GM23338 (cell line): ENCODE results near the gene G6PC3. TPM values are rescaled to one million over a fixed set of nuclear protein-coding genes. Genes with fewer than 3 reads are reported as not detected.

Experiments used
- ETS1 ChIP-seq: IDR thresholded peaks from 2 replicates; pipeline ENCODE4 v1.6.1; 2016; ENCODE audit warnings: antibody characterized with exemption
- EZH2 ChIP-seq: fragments of 200-600 bp; sonication (generic); IDR thresholded peaks from one replicate; pipeline ENCODE4 v1.8.0; 2017; ENCODE audit warnings: antibody characterized with exemption, mild to moderate bottlenecking, low read depth; ENCODE audit not compliant: unreplicated experiment
- NANOG ChIP-seq: IDR thresholded peaks from 2 replicates; pipeline ENCODE4 v1.6.1; 2016; ENCODE audit warnings: antibody characterized with exemption, borderline replicate concordance
- REST ChIP-seq: IDR thresholded peaks from one replicate; pipeline ENCODE4 v1.6.1; 2018; ENCODE audit warnings: antibody characterized with exemption; ENCODE audit not compliant: unreplicated experiment
- ZNF331 ChIP-seq: fragments of 250-450 bp; sonication (Bioruptor Pico); IDR thresholded peaks from 2 replicates; pipeline ENCODE4 v1.5.0; 2020; ENCODE audit warnings: low read depth, mild to moderate bottlenecking, moderate library complexity
- ZNF462 ChIP-seq: fragments of 250-450 bp; sonication (Bioruptor Pico); IDR thresholded peaks from 2 replicates; pipeline ENCODE4 v1.5.0; 2020; ENCODE audit warnings: mild to moderate bottlenecking, moderate library complexity
- polyA plus RNA-seq: library from polyadenylated mRNA; unstranded; fragments of >200 nt; fragmentation: Nextera tagmentation; extraction: Ambion mirVana; gene quantifications from 2 replicates; pipeline ENCODE4 v1.2.1, GENCODE V29; 2016
- total RNA-seq: library from RNA; depleted of rRNA; stranded (reverse); fragments of >200 nt; shearing (Covaris generic); gene quantifications from 2 replicates; pipeline ENCODE4 v1.2.3, GENCODE V29; 2014

G6PC3 gene
- total and polyA plus RNA-seq, 2 experiments from 2014 or later, result 112 to 143 TPM

GRCh38 chr17:44067545-44067940 lies 3.0 kb upstream of the G6PC3 start (continued):
- no peak for TF ChIP-seq ZNF462
- no peak for TF ChIP-seq ETS1
- TF ChIP-seq REST, result no peak
- TF ChIP-seq NANOG, result no peak
- TF ChIP-seq EZH2, result no peak
- no peak for TF ChIP-seq ZNF331 (CRISPR knock-in tag)
